ENCODE data around the gene ABHD8.

ABHD8 gene

DNA sequence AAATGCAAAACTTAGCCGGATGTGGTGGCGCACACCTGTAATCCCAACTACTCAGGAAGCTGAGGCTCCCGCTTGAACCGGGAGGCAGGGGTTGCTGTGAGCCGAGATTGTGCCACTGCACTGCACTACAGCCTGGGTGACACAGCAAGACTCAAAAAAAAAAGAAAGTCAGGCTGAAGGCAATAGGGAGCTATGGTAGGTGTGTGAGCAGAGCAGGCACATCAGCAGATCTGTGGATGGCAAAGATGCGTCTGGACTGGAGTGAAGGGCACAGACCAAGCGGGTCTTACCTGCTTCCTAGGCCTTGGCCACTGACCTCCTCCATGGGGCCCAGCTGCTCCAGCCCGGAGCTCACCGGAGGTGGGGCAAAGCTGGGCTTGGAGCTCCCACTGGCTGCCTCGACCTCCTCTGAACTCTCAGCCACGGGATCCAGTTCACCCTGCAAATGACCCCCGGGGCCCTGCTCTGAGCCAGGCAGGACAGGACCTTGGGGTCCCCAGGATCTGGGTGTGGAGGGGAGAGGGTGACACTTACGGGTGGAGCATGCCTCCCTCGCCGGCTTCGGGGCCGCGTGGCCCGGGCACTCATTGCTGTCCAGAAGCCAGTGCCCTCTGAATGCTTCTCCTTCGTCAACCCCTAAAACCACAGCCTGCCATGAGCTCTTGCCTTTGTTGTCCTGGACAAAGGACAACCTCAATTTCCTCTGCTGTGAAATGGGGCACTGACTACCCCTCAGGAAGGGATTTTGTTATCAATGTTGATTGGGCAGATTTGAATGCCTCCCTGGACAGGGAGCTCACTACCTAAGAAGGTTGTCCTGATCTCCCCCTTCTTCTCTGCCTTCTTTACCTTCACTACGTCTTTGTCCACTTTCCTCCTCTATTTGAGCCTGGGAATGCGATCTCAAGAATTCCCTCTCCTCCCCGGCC is 39.2 kb downstream of the ABHD8 start:
- DNase-seq: no peak

DNA sequence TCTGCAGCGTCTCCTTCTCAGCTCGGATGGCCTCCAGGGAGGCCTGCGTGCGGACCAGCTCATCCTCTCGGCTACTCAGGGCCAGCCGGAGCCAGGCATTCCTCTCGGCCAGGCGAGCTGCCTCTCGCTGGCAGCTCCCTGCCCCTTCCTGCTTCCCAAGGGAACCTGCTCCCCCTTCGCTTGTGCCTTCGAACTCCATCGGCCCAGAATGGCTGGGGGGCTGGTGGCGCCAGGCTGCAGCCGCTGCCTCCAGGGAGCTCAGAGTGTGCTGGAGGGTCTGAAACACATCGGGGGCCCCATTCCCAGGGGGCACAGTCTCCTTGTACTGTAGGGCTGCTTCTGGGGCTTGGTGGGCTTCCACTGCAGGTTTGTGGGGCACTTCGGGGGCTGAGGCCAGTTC is 40.7 kb downstream of the ABHD8 start:
- no peak for DNase-seq

DNA sequence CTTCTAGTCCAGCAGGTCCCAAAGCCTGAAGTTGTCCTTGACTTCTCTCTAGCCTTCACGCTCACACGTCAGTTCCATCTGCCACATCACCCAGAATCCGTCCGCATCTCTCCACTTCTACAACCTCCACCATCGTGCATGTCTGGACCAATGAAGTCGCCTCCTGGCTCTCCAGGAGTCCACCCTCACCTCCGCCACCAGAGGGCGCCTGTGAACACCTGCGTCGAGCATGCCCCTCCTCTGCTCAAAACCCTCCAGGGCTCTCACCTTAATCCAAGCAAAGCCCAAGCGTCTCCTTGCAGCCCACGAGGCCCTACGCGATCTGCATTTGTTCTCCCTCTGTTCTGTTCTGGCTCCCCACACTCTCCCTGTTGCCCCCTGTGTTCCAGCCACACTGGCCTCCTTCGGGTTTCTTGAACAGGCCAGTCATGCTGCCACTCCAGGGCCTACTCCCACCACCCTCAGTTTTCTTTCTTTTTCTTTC is 42.3 kb downstream of the ABHD8 start:
- DNase-seq: peak; percentile 81

DNA sequence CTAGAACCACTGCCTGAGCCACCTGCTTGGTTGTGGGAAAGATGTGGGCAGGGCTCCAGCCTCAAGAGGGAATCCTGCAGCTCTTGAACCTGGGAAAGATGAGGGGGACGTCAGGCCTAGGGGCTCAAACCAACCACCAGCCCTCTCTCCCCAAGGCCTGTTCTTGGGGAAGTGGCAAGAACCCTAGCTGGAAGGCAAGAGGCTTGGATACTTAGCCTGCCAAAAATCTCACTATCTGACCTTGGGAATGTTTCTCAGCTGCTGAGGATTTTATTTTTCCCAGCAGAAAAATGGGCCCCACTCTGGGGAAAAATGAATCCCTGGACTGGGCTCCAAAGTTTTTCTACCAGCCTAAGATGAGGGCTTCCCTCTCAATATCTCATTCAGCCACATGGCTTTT is 43.3 kb downstream of the ABHD8 start:
- no peak for DNase-seq

DNA sequence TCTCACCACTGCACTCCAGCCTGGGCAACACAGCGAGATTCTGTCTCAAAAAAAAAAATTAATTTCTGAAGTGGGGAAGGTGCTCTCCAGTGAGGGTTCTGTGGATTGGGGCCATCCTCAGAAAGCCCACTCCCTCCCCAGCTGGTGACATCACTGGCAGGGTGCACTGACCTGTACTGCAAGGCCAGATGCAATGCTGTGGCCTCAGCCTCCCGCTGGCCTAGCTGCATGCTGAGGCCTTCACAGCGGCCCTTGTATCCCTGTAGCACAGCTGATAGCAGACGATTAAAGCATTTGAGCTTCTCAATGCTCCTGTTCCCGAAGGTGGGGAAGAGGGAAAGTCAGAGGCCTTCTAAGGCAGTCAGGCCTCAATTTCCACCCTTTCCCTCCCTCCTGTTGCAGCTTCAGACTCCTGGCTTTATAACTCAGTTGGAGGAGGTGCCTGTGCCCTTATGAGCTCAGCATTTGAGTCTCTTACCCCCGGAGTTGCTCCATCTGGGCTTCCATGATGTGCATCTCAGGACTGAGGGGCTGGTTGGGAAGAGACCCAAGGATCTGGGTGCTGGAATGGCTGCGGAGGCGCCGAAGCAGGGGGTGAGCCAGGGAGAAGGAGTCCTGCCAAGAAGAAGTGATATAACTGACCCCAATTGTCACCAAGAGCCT is 44.0 kb downstream of the ABHD8 start:
- no peak for DNase-seq

- no peak for DNase-seq
These were observed 47.1 kb downstream of the ABHD8 start for GRCh38 chr19:17256130-17256529.

- DNase-seq: no peak
These were observed 48.0 kb downstream of the ABHD8 start for GRCh38 chr19:17255150-17255621.

DNA sequence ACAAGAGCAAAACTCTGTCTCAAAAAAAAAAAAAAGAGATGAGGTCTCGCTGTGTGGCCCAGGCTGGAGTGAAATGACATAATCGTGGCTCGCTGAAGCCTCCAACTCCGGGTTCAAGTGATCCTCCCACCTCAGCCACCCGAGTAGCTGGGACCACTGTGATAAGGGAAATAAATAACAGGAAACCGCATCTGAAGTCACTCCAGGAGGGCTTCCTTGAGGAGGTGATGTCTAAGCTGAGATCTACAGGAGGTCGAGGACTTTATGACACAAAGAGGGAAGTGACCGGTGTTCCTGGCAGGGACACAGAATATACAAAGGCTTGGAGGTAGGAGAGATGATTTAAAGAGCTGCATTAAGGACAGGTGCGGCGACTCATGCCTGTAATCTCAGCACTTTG is 48.6 kb downstream of the ABHD8 start:
- DNase-seq: no peak

GRCh38 chr19:17249887-17250548 is 53.2 kb downstream of the ABHD8 start:
- DNase-seq: no peak

- DNase-seq: no peak
These were observed 55.0 kb downstream of the ABHD8 start for GRCh38 chr19:17248011-17248776.

DNA sequence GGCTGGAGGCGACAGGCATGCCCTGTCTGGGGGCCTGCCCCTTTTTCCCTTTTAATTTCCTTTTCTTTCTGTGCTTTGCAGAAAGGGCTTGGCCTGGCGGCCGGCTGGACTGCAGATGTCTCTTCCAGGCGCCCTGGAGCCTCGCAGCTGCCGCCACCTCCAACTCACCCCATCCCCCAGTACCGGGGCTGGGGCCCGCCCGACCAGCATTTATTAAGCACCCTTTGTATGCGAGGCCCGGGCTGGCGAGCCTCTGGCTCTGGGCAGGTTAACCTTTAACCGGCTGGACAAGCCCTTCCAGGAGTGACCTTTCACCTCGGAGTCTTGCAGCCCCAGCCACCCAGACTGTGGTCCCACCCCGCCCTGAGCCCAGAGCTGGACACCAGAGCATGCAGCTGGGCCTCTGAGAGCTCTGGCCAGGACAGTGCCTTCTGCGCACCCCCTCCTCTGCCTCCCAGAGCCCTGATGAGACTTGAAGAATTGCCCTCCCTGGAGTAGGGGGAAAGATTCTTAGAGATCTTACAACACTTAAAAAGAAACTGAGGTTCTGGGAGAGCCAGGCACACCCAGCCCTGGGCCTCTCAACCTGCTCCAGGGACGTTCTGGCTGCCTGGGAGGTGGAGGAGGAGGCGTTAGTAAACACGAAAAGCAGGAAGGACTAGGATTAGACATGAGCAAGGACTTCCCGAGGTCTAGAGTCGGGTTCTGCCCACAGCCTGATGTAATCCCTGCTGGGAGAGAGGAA is 56.4 kb downstream of the ABHD8 start:
- no peak for DNase-seq

DNA sequence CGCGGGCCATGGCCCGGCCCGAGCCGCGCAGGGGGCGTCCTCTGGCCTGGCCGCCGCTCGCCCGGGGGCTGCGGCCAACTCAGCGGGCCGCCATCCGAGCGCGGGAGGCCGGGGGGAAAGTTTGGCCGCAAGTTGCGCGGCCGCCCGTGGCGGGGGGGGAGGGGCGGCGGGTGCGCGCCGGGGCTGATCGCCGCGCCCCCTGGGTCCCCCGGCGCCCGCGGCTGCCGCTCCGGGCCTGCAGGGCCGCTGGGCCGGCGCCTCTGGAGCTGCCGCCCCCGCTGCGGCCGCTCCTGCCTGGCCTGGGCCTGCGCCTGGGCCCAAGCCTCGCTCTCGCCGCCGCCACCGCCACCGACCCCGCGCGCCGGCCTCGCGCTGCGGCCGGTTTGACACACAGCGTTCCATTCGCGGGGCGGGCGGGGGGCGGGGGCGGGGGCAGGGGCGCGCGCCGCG is 57.7 kb downstream of the ABHD8 start, which contains the start of gene NR2F6:
NR2F6 (minus strand) TSS at position 385 of the 450 bp plus-strand sequence. CDS start 699 bp downstream, outside the sequence.
- no peak for DNase-seq

GRCh38 chr19:17244618-17245534 is 58.3 kb downstream of the ABHD8 start:
- DNase-seq: no peak

GRCh38 chr19:17243830-17244617 is 59.2 kb downstream of the ABHD8 start:
- DNase-seq: no peak

DNA sequence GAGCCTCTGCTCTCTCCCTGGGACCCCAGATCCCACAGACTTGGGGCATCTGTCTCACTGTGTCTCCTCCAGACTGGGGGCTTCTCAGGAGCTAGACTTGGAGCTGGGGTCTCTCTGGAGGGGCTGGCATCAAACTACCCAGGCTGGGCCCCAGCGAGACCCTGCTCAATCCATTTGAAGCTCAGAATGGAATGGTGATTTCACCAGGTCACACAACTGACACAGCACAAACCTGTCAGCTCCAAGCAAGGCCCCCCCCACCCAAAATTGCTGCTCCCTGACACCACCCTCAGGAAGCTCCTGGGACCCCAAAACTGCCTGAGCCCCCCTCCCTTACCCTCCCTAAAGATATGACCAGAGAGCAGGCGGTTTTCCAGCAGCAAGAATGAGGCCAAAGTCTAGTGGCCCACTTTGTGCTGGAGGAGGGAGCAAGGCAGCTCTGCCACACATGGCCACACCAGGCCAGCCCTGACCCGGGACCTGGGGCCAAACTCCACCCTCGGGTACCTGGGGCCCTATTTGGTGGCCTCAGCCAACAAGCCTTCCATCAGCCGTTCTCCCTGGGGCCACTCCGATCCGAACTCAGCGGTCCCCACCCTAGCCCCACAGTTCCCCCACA is 59.9 kb downstream of the ABHD8 start:
- no peak for DNase-seq

DNA sequence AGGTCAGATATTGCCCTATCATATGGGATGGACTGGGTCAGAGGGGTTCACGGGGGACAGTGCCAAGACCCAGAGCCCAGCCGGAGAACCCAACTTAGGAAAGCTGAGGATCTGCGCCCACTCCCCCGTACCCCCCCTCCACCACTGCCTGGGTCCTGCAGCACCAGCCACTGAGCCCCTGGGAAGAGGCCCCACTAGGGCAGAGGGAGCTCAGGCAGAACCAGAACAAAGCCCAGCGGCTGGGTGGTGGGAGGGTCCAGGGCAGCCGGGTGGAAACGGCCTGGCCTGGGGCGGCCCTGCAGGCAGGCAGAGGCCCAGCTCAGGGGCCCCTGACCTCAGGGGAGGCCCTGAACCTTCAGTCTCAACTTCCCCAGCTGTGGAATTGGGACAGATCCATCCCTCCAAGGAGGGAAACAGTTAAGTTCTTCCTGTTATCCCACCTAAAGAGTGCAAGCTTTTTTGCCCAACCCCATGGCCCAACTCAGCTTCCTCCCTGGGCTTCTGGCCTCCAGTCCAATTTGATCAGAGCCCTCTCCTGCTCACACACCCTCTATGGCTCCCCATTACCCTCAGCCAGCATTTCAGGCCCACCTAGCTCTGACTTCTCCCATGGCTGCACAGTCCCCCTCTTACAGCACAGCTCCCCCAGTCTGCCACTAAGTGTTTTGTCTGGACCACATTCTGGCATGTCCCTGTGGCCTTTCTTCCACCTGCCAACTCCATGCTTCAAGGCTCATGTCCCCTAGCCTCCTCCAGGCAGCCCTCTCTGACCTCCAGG is 60.6 kb downstream of the ABHD8 start:
- DNase-seq: no peak

Data from activated effector memory CD4-positive, alpha-beta T cell treated with Interleukin-2 at 50 U/mL for 16 hours (primary cell).